Measurements from ENCODE around the gene SLC22A5.

SLC22A5 gene

DNA sequence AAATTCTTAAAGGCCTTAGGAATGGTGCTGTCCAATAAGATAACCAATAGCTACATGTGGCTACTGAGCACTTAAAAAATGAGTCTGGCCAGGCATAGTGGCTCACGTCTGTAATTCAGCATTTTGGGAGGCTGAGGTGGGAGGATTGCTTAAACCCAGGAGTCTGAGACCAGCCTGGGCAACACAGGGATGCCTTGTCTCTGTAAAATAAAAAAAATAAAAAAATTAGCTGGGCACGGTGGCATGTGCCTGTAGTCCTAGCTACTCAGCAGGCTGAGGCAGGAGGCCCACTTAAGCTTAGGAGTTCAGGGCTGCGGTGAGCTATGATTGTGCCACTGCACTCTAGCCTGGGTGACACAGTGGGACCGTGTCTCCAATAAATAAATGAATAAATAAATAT, 1.3 kb upstream of the SLC22A5 start:
- DNase-seq, result no peak

DNA sequence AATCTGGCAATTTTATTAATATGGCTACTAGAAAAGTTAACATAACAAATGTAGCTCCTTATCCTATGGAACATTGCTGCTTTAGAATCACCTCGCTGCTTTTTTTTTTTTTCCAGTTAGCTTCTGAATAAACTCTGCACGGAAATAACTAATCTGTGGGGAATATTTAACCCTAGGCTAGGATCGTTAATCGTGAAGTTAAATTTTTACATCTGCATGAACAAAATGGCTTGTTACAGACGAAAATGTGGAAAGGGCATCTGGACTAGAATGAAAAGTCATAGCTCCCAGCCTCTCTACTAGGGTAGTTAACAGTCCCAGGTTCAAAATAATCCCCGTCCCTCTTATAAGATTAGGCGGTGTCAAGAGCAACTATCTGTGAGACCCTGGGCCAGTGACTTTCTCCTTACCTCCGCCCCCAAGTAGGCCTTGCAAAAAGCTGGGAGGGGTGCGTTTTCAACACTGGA, 470 bp upstream of the SLC22A5 start:
- DNase-seq, result no peak

DNA sequence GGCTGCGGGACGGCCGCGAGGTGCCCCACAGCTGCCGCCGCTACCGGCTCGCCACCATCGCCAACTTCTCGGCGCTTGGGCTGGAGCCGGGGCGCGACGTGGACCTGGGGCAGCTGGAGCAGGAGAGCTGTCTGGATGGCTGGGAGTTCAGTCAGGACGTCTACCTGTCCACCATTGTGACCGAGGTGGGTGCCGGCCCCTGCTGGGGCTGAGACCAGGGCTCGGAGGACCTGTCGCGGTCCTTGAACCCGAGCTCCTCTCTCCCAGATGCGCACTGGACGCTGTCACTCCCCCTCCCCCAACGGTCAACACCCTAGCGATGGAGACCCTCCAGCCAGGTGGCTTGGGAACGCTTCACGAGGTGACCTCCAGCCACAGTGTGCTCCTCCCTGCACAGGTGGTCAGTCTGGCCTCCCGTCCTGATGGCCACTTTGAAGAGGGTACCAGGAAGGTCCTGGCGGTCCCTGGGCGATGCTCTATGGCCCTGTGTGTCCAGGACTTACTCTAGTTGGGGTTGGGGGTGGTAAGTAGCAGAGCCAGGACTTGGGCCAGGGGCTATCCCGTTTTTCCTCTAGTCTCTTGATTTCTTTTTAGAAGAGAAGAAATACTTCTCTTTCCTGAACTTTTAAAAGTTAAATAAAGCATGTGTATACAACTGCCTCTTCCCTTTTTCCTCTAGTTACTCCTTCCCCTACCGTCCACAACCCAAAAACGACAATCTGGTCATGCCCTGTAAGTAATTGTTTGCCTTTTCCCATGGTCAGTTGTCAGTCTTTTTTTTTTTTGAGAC, 866 bp downstream of the SLC22A5 start:
- DNase-seq, result no peak

DNA sequence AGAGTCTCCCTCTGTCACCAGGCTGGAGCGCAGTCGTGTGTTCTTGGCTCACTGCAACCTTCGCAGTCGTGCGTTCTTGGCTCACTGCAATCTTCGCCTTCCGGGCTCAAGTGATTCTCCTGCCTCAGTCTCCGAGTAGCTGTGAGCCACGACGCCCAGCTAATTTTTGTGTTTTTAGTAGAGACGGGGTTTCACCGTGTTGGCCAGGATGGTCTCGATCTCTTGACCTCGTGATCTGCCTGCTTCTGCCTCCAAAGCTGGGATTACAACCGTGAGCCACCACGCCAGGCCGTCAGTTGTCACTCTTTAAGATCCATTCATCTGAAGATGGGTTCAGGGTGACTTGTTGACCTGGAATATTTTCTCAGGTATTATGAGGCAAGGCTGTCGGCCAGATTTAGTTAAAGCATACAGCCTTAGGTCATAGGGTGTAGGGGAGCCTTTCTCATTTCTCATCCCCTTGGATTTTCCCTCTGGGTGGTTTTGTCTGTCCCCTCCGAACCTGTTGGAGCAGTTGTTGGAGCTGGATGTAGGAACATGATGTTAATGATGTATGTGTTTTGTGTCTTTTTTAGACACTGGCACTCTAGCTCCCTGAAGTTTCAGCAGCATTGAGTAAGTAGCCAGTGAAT, 1.6 kb downstream of the SLC22A5 start:
- DNase-seq, result no peak

DNA sequence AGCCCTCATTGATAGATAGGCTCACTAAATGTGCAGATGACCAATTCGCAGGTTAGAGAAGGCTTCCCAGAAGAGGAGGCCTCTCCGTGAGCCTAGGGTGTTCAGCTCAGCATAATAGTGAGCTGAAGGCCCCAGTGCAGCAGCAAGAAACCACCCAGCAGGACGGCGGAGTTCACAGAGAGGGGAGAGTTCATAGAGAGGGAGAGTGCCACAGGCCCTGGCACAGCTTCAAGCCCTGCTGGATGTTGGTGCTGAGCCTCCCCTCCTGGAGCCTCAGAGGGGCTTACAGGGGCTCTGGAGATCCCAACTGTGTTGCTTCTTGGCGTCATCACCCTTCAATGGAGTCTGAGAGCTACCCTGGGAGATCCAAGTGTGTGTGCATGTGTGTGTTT, 2.1 kb downstream of the SLC22A5 start:
- DNase-seq, result no peak

DNA sequence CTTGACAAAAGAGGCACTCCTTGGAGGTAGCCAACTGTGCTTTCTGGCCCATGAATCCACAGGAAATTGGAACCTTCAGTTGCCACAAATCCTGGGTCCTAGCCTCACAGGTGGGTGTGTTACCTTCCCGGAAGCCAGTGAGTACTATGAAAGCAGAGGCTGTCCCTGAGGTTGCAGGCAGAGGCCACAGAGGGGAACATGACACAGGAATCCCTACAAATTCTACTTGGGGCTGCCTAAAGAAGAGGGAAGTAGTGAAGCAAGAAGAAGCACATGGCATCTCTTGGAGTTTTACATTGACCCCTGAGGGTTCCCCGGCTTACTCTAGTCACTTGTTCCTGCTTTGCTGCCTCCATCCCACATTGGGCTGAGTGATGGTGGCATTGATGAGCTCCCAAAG, 2.6 kb downstream of the SLC22A5 start:
- no peak for DNase-seq

DNA sequence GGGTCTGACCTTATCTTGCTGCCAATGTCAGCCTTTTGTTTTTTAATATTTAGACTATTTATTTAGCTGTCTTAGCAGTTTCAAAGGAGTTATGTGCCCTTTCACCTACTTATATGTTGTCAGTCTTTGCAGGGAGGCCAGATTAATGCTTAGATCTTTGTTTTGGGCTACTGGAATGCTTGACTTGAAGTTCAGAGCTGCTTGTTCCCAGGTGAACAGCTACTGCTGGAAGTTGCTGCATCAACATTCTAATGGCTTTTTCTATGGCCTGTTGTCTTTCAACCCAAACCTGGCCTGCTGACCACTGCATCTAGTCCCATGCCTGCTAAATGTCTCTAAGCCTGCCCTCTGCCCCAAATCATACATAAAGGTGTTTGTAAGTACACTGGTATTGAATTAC, 3.0 kb downstream of the SLC22A5 start:
- no peak for DNase-seq

DNA sequence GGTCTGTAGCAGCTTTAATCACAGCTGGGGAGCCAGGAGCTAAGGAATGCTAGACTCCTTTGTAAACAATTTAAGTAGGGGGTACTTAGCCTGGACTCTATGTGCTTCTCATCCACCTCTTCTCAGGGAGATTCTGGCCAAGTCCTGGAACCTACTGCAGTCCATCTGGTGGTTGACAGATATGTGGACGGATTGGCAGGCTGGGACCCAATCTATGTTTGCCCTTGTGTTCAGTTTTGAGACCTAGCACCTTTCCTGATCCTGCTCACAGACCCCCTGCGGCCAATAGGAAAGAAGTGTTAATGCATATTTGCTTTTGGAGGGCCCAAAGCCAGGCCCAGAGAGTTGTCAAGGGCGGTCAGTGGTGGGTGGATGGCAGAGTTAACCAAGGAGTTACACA, 6.4 kb downstream of the SLC22A5 start:
- no peak for DNase-seq

DNA sequence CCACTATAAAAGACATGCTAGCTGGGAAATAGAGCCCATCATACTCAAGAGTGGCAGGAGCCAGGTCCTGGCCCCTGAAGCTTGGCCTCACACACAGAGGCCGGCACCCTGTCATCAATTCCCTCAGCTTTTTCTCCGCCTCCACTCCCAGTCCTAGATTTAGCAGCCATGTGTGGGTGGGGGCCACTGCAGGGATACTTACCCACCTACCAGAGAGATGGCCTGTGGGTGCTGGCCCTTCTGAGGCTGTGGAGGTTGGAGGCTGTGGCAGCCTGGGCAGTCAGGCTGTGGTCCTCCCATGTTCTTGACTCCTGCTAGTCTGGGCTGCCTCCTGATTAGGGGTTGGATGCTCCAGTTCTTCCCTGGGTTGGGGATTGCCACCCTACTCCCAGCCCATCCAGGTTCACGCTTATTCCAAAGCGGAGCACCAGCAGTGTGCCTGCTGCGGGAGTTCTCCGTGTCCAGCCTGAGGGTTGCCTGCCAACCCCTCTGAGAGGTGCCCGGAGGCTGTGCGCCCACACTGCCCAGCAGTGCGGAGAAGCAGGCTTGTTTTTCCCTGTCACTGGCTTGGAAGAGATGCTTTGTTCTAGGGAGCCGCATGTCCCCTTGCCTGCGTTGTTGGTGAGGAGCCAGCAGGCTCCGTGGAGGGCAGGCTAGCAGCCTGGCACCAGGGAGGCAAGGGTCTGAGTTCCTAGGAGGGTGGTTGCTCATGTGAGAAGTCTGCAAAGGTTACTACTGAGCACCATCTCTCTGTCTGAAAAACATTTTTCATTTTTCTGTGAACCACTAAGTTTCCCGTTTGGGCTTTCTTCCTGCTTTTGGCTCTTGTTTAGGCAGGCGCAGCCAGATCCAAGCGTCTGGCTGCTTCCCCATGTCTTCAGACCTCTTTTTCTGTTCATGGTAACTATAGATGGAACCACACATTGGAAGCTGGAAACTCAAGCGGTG, 7.5 kb downstream of the SLC22A5 start:
- no peak for DNase-seq

DNA sequence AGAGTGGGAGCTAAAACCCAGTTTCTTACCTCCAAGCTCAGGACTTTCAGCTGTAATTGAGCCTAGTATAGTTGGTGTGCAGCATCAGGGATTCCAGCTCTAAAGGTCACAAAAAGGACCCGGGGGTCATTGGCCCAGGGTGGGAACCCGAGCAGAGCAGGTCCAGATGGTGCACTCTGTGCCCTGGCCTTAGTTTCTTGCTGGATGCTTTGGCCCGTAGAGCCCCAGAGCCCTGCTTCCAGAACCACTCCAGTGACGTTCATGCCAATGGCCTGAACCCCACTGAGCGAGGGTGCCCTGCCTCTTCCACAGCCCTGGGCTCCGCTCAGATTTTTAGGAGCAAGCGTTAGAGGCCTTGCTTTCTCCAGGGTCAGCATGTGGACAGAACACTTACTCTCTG, 8.2 kb downstream of the SLC22A5 start:
- no peak for DNase-seq

DNA sequence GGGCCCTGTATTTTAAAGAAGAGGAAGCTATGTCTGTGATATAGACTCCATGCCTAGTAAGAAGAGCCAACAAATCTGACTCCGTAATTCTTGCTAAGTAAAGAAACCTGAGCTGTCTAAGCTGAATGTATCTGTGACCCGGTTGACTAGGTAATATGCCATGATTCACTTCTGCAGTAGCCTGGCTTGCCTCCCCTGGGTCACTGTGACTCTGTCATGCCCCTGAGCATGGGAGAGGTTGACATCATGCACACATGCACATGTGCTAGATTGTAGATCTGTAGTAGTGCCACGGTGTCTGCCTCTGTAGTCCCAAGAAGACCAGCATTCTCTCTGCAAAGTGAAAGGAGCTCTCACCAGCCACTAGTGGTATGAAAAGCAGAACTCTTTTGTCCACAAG, 9.1 kb downstream of the SLC22A5 start:
- no peak for DNase-seq

DNA sequence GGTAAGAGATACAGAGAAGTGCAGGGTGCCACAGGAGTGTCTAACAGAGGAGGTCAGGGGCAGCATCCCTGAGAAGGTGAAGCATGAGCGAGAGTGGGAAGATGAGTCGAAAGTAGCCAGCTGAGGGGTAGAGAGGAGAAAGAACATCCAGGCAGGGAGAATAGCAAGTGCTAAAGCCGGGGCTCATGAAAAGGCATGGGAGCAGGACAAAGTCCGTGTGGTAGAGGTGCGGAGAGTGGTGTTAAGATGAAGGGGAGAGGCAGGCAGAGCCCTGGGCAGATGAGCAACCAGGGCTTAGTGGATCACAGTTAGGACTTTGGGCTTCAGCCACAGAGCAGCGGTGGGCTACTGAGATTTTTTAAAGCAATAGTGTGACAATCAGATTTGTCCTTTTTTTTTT, 10.5 kb downstream of the SLC22A5 start:
- DNase-seq, result no peak

DNA sequence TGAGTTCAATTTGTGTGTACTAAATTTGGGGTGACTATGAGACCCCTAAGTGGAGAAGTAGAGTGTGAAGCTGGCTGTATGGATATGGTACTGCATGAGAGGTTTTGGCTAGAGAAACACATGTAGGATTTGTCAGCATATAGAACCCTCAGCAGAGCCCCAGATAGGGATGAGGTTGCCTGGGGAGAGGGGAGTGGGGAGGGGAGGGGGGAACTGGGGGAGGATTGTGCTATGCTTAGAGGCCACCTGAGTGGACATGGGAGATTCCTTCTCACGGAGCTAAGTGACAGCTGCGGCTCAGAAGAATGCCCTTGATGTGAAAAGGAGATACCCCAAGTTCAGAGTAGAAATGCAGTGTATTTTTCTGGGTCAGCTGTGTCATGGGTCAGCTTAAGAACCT, 11.2 kb downstream of the SLC22A5 start:
- DNase-seq, result no peak

DNA sequence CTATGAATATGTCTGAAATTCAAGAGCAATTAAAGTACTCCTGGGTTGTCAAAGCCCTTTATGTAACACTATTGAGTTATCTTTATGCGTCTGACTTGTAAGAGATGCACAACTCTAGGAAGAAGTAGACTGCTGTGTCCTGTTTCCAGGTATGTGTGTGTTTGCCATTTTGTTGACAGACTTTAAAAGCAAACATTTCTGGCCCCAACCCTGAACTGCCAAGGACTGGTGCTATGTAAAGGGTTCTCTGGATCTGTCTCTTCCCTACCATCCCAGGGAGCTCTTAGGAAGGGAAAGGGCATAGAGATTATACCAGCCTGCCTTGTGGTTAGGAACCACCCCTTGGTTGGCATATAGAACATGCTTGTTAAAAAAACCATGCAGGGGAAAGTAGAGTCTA, 12.1 kb downstream of the SLC22A5 start:
- DNase-seq, result no peak

DNA sequence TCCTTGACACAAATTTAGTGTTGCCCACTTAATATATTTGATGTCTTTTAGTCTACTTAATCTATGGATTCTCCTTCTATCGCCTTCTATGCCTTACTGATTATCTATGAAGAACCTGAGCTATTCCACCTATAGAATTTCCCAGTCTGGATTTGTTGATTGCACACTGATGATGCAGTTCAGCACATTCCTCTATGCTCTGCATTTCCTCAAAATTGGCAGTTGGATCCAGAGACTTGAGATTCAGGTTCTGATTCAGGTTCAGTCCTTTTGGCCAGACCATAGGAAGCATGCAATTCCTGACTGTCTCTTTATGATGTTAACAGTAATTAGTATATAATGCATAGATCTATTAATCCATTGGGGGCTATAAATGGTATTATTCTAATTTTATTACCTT, 13.8 kb downstream of the SLC22A5 start:
- DNase-seq, result no peak

DNA sequence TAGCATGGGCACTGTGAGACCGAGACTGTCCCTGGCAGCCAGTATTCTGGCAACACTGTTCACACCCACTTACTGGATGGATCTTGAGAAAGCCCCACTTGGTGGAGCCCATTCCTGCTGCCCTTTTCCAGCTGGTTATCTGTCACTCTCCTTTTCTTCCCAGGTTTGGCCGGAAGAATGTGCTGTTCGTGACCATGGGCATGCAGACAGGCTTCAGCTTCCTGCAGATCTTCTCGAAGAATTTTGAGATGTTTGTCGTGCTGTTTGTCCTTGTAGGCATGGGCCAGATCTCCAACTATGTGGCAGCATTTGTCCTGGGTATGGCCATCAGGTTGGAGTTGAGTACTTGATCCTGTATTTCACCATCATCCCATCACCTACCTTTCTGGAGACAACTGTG, 14.5 kb downstream of the SLC22A5 start:
- DNase-seq, result no peak

DNA sequence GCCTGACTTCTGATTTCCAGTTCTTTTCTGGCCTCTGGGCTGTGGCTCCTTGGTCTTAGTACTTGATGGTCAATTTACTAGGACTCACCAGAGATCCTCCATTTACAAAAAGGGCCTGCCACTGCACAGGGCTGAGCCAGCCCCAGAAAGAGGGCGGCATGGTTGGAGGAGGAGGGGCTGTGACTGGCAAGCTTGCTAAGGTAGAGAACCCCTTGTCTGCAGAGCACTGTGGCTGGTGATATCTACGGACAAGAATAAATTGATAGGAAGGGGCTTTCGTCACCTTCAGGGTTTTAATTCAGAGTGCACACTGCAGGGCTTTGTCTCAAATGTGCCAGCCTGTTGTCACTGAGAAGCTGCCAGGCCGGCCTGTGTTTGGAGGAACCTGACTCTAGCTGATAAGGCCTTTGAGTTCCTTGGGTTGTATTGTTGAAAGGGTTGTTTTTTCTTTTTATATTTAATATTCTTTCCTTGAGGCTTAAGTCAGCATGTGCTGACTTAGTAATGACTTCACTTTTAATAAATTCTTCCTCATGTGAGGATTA, 15.1 kb downstream of the SLC22A5 start:
- no peak for DNase-seq

DNA sequence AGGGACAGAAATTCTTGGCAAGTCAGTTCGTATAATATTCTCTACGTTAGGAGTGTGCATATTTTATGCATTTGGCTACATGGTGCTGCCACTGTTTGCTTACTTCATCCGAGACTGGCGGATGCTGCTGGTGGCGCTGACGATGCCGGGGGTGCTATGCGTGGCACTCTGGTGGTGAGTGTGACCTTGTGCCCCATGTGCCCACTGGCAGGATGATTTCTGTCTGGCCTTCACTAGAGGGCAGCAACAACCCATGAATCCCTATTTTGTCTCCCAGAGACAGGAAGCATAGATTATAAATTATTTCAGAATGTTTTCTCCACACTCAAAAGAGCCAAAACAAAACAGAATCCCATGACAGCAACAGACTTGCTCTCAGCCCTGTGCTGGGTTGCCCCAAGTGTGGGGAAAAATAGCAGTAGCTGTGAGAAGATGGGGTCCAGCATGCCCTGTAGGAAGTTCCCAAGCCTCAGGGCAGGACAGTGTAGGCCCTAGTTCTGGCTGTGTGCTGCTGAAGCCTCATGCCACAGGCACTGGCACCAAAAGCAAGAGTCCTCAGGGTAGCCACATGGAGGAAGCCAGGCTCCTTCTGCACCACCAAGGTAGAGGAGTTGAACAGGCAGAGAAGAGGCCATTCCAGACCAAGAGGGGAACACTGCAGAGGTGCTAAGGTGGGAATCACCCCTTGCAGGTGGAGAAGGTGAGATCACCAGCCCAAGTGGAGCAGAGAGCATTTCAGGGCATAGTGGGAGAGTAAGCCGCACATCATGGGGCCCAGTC, 16.0 kb downstream of the SLC22A5 start:
- DNase-seq, result peak; percentile 36

DNA sequence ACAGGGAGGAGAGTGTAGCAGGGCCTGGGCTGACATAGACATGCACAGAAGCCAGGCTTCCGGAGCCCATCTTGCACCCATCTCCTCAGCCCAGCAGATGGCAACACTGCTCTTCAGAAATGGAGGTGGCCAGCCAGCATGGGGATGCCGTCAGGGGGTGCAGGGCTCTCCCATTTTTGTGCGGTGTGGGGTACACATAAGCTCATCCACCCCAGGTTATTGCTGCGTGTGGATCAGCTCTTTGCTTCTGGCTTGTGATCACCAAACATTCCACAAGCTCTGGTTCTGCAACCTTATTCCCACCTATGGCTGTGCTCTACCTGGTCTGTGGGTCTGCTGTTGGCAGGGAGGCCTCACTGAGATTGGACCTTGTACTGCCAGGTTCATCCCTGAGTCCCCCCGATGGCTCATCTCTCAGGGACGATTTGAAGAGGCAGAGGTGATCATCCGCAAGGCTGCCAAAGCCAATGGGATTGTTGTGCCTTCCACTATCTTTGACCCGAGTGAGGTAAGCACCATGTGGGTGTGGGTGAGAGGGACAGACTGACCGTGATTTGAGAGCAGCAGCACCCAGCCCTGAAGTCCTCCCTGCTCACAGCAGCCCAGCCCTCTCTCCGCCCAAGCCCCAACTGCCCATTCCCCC, 17.3 kb downstream of the SLC22A5 start:
- peak; percentile 67 for DNase-seq

DNA sequence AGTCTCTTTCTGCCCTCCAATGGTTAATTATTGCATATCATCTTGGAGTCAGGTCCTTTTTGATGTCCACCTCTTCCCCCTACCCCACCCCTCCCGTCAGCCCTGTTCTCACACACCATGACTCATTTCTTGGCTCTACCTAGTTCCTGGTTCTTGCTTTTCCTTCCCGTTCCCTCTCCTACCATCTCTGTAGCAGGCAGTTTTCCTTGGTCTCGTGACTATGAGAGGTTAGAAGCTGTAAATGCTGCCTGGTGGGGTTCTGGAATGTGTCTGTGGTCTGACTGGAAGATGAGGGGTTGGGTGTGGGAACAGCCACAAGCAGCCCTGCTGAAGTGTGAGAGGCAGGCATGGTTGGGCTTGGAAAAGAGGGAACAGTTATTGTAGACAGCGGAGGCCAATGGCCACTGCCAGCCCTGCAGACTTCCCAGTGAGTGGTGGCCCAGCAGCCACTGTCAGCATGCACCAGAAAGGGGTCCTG, 18.2 kb downstream of the SLC22A5 start:
- no peak for DNase-seq

DNA sequence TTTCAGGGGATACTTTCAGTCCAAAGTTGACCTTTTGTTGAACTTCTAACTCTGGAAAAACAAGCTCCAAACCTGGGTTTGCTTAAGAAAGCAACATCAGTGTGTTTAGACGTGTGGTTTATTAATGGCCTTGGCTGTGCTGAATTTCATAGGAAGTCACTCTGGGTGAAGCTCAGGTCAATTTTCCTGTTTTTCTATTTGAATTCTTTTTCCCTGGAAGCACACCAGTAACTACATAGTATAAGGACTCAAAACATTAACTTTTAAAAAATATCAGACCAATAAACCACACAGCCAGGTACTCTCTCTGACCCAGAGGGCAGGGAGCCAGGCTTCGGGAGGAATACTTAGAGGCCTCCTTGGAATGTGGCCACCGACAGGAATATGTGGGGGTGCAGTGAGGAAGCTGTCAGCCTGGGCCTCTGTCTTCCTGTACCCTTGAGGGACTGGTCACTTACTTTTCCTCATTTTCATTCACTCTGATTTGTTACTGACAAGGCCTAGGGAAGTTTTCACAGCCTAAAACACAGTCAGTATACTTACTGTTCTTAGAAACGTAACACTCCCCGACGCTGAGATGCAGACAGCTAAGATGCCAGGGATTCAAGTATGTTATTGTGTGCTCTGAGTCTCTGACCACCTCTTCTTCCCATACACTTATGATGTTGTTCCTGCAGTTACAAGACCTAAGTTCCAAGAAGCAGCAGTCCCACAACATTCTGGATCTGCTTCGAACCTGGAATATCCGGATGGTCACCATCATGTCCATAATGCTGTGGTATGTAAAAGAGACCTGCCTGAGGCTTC, 18.9 kb downstream of the SLC22A5 start:
- DNase-seq, result no peak
